Endothelial cell of umbilical vein (primary cell): Measurements from ENCODE around the gene ARSK. TPM values are rescaled to one million over a fixed set of nuclear protein-coding genes. Genes with fewer than 3 reads are reported as not detected.

ENCODE experiments used
- BruUV-seq: library from RNA; stranded (reverse); fragments of 400-500 nt; replicated peaks from 2 replicates; lab custom pipeline; 2021; lab: Mats Ljungman, UMichigan
- CTCF ChIA-PET: fragments of 300-600, 350-600 bp; sonication (Branson Sonifier 250); formaldehyde crosslinking; loops from one replicate; lab custom pipeline; 2021; ENCODE audit warnings: antibody characterized with exemption, inconsistent platforms; lab: Charles Lee
- POLR2A ChIA-PET: fragments of 300-600, 350-600 bp; sonication (Branson Sonifier 250); formaldehyde crosslinking; loops from one replicate; lab custom pipeline; 2021; ENCODE audit warnings: antibody characterized with exemption, inconsistent platforms; lab: Charles Lee
- DNase-seq: peaks from one replicate; pipeline ENCODE4 v3.0.0-alpha.2; 2011; ENCODE audit warnings: low read depth, low spot score
- FAIRE-seq: peaks from 2 replicates; lab custom pipeline; 2011; peaks lifted over from hg19 to GRCh38; lab: Jason Lieb, UNC
- H2AFZ ChIP-seq: 2 replicates; pipeline ENCODE4 v1.6.0; 2012; ENCODE audit warnings: low read depth, low read length, control low read depth, inconsistent platforms
- H3K27ac ChIP-seq: 2 replicates; pipeline ENCODE4 v1.5.1; 2011; ENCODE audit warnings: low read depth, mild to moderate bottlenecking, control low read depth, low read length, moderate library complexity; ENCODE audit not compliant: insufficient read depth
- H3K27me3 ChIP-seq, 2 experiments: 2 replicates each; pipeline versions ENCODE4 v1.6.0 to v1.6.1; 2011; ENCODE audit warnings: low read length in 2 of 2, mixed read lengths in 1 of 2; ENCODE audit not compliant: control insufficient read depth in 2 of 2, insufficient read depth in 2 of 2
- H3K36me3 ChIP-seq, 2 experiments: 2 replicates in 1 of 2; 3 replicates in 1 of 2; pipeline ENCODE4 v1.5.1; 2011; ENCODE audit warnings: low read length in 2 of 2, mild to moderate bottlenecking in 1 of 2, moderate library complexity in 1 of 2; ENCODE audit not compliant: control insufficient read depth in 2 of 2, insufficient read depth in 2 of 2; ENCODE audit errors: extremely low read depth in 1 of 2
- H3K4me1 ChIP-seq: 3 replicates; pipeline ENCODE4 v1.5.1; 2011; ENCODE audit warnings: mild to moderate bottlenecking, low read length; ENCODE audit not compliant: control insufficient read depth, insufficient read depth; ENCODE audit errors: extremely low read depth
- H3K4me2 ChIP-seq: 2 replicates; pipeline ENCODE4 v1.6.1; 2011; ENCODE audit warnings: low read length, control low read depth, mixed read lengths; ENCODE audit not compliant: insufficient read depth
- H3K4me3 ChIP-seq, 3 experiments: fragments of 200-600 bp in 1 of 3; sonication (generic), shearing (Covaris generic) in 1 of 3; replicated peaks in 1 of 3; 2 replicates each; pipeline ENCODE4 v1.5.1; 2011 to 2016; ENCODE audit warnings: control low read depth in 3 of 3, low read length in 3 of 3, mild to moderate bottlenecking in 2 of 3, inconsistent platforms in 1 of 3, low read depth in 1 of 3, moderate library complexity in 1 of 3; ENCODE audit not compliant: insufficient read depth in 1 of 3
- H3K79me2 ChIP-seq: 2 replicates; pipeline ENCODE4 v1.6.0; 2012; ENCODE audit warnings: low read length, inconsistent platforms; ENCODE audit not compliant: control insufficient read depth, insufficient read depth
- H3K9ac ChIP-seq: replicated peaks from 2 replicates; pipeline ENCODE3; 2011; ENCODE audit warnings: low read length, control low read depth; ENCODE audit not compliant: insufficient read depth; ENCODE audit errors: extremely low read depth
- H3K9me1 ChIP-seq: replicated peaks from 3 replicates; pipeline ENCODE4 v1.6.0; 2011; ENCODE audit warnings: mild to moderate bottlenecking, low read length; ENCODE audit not compliant: control insufficient read depth, insufficient read depth; ENCODE audit errors: extremely low read depth
- H3K9me3 ChIP-seq: replicated peaks from 2 replicates; pipeline ENCODE4 v1.5.1; 2012; ENCODE audit warnings: low read length, inconsistent platforms; ENCODE audit not compliant: control insufficient read depth, insufficient read depth
- H4K20me1 ChIP-seq: replicated peaks from 2 replicates; pipeline ENCODE3; 2011; ENCODE audit warnings: mild to moderate bottlenecking, low read length; ENCODE audit not compliant: control insufficient read depth, insufficient read depth; ENCODE audit errors: extremely low read depth
- EZH2 ChIP-seq: IDR thresholded peaks from 2 replicates; pipeline ENCODE4 v1.6.1; 2012; ENCODE audit warnings: borderline replicate concordance, low read depth, mild to moderate bottlenecking, moderate library complexity, low read length, inconsistent platforms; ENCODE audit not compliant: severe bottlenecking
- FOS ChIP-seq: IDR thresholded peaks from 2 replicates; pipeline ENCODE4 v1.6.1; 2011; ENCODE audit warnings: mild to moderate bottlenecking, low read length, moderate library complexity, borderline replicate concordance; ENCODE audit not compliant: insufficient read depth
- GATA2 ChIP-seq: IDR thresholded peaks from 2 replicates; pipeline ENCODE4 v1.7.0; 2011; ENCODE audit warnings: low read depth, mild to moderate bottlenecking, moderate library complexity, mixed read lengths, low read length; ENCODE audit not compliant: insufficient read length, insufficient read depth
- JUN ChIP-seq: IDR thresholded peaks from 2 replicates; pipeline ENCODE4 v1.6.1; 2011; ENCODE audit warnings: borderline replicate concordance, low read depth; ENCODE audit not compliant: insufficient read length, insufficient read depth
- MYC ChIP-seq: IDR thresholded peaks from one replicate; pipeline ENCODE4 v1.6.1; 2011; ENCODE audit warnings: mild to moderate bottlenecking, low read depth, low read length
- POLR2A ChIP-seq: IDR thresholded peaks from 2 replicates; pipeline ENCODE4 v1.6.1; 2012; ENCODE audit warnings: low read depth, mild to moderate bottlenecking, control low read depth, low read length
- POLR2AphosphoS5 ChIP-seq: IDR thresholded peaks from 2 replicates; pipeline ENCODE4 v1.6.1; 2012; ENCODE audit warnings: low read depth, mild to moderate bottlenecking, control low read depth, low read length, moderate library complexity; ENCODE audit not compliant: insufficient read depth
- dilution Hi-C: fragments of 300-500 bp; cut with MboI; formaldehyde crosslinking; loops from one replicate; pipeline ENCODE4 v1.15.0; 2019; ENCODE audit warnings: low sequenced_read_pairs; ENCODE audit not compliant: extremely low pct_ligation_motif_present
- intact Hi-C: fragments of 100-400 bp; cut with micrococcal nuclease; formaldehyde crosslinking; loops from one replicate; pipeline ENCODE4 v1.10.0; 2022
- polyA plus RNA-seq, 4 experiments: library from polyadenylated mRNA; depleted of rRNA in 3 of 4; stranded (reverse) in 3 of 4; unstranded in 1 of 4; fragments of >200 nt; gene quantifications; 2 replicates each; pipeline versions ENCODE4 v1.2.1 to v1.2.3, GENCODE V29; 2011 to 2012; ENCODE audit warnings: missing spikeins in 1 of 4
- total RNA-seq: library from RNA; stranded (reverse); gene quantifications from 2 replicates; pipeline ENCODE4 v1.2.3, GENCODE V29; 2021
- TF ChIP-seq, protein P1 (sequence below): IDR thresholded peaks from 2 replicates; pipeline ENCODE4 v1.6.1; 2011; ENCODE audit not compliant: insufficient read depth, insufficient read length
- TF ChIP-seq, protein P2 (sequence below), 2 donors: IDR thresholded peaks; 1 replicate in 1 of 2; 2 replicates in 1 of 2; pipeline ENCODE4 v1.5.1; 2011; ENCODE audit warnings: low read length in 2 of 2, mild to moderate bottlenecking in 2 of 2, moderate library complexity in 2 of 2, control low read depth in 1 of 2, inconsistent platforms in 1 of 2, low read depth in 1 of 2; ENCODE audit not compliant: insufficient read depth in 1 of 2; ENCODE audit errors: extremely low read depth in 1 of 2

The ARSK gene
- total and polyA plus RNA-seq, 2 donors (not counting 3 experiments of a cell fraction or from before 2014, with no cell fraction given) = 3.7 to 4.9 TPM

DNA sequence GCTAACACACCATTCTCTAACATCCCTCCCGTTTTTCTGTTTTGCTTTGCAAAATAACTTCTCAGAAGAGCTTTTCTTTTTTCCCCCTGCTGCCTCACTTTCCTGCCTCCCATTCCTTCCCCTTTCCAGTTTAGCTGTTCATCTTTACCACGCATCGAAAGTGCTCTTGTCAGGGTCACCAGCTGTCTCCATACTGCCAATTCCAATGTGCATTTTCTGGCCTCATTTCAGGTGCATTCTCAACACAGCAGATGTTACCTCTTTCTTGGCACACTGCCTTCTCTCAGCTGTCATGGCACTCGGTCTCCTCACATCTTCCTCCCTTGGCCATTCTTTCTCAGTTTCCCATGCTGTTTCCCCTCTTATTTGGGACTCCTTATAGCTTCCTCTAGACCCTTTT is 9.5 kb downstream of the ARSK start:
- H3K27me3 ChIP-seq = no peaks in the 10 kb centered on the region
- intact Hi-C loops (no loop called here), dilution Hi-C loops (no loop called here)
- H3K36me3 ChIP-seq = peaks cover 0 to 2% of the 10 kb centered on the region in 2 experiments
- no peak overlapping the region for H3K27ac ChIP-seq
- H3K4me1 ChIP-seq = peaks cover 5% of the 10 kb centered on the region
- H4K20me1 ChIP-seq = no peaks in the 10 kb centered on the region
- FAIRE-seq (no peak), DNase-seq (no peak)
- no peak overlapping the region for H2AFZ ChIP-seq
- H3K4me2 ChIP-seq = no peak overlapping the region
- BruUV-seq = no TSS peak
- TF ChIP-seq, protein P1, sequence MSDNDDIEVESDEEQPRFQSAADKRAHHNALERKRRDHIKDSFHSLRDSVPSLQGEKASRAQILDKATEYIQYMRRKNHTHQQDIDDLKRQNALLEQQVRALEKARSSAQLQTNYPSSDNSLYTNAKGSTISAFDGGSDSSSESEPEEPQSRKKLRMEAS = no peak
- TF ChIP-seq POLR2A = no peak
- no peak for TF ChIP-seq GATA2
- TF ChIP-seq EZH2 = no peak
- TF ChIP-seq POLR2AphosphoS5 = no peak
- TF ChIP-seq, protein P2, sequence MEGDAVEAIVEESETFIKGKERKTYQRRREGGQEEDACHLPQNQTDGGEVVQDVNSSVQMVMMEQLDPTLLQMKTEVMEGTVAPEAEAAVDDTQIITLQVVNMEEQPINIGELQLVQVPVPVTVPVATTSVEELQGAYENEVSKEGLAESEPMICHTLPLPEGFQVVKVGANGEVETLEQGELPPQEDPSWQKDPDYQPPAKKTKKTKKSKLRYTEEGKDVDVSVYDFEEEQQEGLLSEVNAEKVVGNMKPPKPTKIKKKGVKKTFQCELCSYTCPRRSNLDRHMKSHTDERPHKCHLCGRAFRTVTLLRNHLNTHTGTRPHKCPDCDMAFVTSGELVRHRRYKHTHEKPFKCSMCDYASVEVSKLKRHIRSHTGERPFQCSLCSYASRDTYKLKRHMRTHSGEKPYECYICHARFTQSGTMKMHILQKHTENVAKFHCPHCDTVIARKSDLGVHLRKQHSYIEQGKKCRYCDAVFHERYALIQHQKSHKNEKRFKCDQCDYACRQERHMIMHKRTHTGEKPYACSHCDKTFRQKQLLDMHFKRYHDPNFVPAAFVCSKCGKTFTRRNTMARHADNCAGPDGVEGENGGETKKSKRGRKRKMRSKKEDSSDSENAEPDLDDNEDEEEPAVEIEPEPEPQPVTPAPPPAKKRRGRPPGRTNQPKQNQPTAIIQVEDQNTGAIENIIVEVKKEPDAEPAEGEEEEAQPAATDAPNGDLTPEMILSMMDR (IDR thresholded peaks at IDR 0.05; ENCODE audit: extremely low read depth in 1 of 2, insufficient read depth in 1 of 2, low read depth in 1 of 2, low read length in 2 of 2) = no peak
- no peak for TF ChIP-seq FOS
- TF ChIP-seq JUN = no peak
- TF ChIP-seq MYC = no peak
- ChIA-PET POLR2A (no interaction called here), CTCF (interaction anchor here (1.3 to 1.5 kb wide), 3 partner anchors 10 to 47 kb away, joined by 3 to 5 read pairs (median 4); partner anchors contain the start of genes ARSK and SKIC3)
- no peak overlapping the region for H3K4me3 ChIP-seq
- no peaks in the 10 kb centered on the region for H3K9me3 ChIP-seq
- H3K79me2 ChIP-seq = no peaks in the 10 kb centered on the region
- no peaks in the 10 kb centered on the region for H3K9me1 ChIP-seq
- no peak overlapping the region for H3K9ac ChIP-seq
